GM03348 (cell line): ENCODE results near the gene CYB5D1.
"Not testable (repeated sequence)": the region's sequence is repeated elsewhere in the genome, so short reads cannot be mapped to it uniquely, and the experiment has no call there.

Experiments
- DNase-seq: peaks from one replicate; pipeline ENCODE4 v3.0.0; 2012; ENCODE audit warnings: low spot score

Gene CYB5D1

GRCh38 chr17:7856011-7856810 is 1.6 kb upstream of the CYB5D1 start:
- no peak for DNase-seq

DNA sequence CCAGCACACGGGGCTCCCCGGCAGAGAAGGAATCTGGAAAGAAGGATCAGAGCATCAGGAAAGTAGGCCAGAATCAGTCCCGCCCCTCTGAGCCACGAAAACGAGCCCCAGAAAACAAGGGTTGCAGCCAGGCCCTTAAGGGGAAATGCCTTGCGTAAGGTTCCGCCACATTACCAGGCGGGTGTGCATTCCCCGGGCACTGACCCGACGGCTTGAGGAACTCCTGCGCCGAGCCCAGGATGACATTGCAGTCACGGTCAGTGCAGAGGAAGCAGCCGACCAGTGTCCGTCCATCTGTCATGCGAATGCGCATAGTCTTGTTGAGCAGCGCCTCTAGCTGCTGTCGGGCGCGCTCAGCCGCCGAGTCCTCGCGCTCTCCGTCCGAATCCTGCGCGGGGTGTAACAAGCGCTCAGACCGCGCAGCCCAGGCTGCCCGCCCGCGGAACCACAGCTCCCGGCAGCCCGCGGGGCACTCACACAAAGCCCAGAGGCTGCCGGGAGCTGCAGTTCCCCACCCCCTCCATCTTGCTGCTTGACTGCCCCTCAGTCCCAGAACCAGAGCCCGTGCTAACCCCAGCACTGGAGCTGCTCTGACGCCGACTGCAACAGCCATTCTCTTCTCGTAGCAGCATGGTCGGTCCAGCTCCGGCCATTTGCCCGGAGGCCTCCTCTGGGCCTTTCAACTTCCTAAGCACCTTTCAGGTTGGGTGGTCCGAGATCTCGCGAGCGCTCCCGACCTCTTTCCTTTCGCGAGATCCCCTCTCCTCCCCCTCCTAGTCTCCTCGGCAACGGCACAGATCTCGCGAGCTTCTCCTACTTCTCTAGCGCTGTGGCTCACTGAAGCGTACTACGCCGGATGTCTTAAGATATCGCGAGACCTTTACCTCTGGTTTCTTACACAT is 741 bp upstream of the CYB5D1 start, which contains the start of gene NAA38:
Gene NAA38, minus strand, starts transcription at position 749 of the 902 bp plus-strand sequence. Its CDS starts 96 bp downstream, at position 653.
- peak; percentile 94 for DNase-seq

DNA sequence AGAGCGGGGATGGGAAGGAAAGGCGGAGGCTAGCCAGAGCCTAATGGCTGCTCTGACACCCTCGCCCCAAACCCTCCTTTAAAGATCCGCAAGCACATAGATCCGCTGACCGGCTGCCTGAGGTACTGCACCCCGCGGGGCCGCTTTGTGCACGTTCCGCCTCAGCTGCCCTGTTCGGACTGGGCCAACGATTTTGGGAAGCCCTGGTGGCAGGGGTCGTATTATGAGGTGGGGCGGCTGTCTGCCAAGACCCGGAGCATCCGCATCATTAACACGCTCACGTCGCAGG is 663 bp downstream of the CYB5D1 start:
- peak; percentile 74 for DNase-seq

GRCh38 chr17:7859028-7859427 is 1.2 kb downstream of the CYB5D1 start:
- DNase-seq, result no peak

- DNase-seq, result peak; percentile 64
Observed at GRCh38 chr17:7862692-7863437, 5.1 kb downstream of the CYB5D1 start.

GRCh38 chr17:7864384-7864783 is 6.6 kb downstream of the CYB5D1 start:
- not testable (repeated sequence) for DNase-seq

- no peak for DNase-seq
Observed at GRCh38 chr17:7864995-7865650, 7.3 kb downstream of the CYB5D1 start.

DNA sequence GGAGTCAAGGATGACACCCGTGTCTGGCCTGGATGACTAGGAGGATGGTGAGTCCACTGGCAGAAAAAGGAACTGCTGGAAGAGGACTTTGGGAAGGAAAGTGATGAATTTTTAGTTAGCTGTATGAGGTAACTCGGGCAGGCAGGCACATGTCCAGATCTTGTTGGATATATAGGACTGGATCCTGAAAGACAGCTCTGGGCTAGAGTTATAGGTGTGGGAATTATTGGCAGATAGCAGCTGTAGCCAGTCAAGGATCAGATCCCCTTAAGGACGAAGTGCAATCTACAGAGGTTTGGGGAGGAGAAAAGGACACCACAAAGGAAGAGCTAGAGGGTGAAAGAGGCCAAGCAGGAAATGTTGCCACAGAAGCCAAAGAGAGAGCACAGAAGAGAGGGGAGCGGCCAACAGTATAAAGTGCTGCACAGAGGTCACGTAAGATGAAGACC is 10.1 kb downstream of the CYB5D1 start:
- no peak for DNase-seq

DNA sequence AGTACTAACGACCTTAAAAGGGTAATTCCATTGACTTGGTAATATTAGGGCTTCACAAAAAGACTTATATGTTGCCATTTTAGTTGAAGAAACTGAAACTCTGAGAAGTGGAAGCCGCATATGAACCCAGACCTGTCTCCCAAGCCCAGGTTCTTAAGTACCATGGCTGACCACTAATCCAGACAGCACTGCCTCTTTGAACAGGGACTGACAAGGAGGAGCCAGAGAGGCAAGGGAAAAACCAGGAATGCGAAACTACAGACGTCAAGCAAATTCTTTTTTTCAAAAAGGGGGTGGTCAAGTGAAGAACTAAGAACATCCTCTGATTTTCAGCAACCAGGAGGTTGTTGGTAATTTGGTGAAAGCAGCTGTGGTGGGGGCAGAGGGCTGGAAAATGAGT is 15.2 kb downstream of the CYB5D1 start:
- no peak for DNase-seq

- no peak for DNase-seq
Observed at GRCh38 chr17:7875804-7876370, 18.1 kb downstream of the CYB5D1 start.

- no peak for DNase-seq
Observed at GRCh38 chr17:7878234-7878633, 20.4 kb downstream of the CYB5D1 start.

GRCh38 chr17:7880076-7880868 is 22.5 kb downstream of the CYB5D1 start:
- no peak for DNase-seq

DNA sequence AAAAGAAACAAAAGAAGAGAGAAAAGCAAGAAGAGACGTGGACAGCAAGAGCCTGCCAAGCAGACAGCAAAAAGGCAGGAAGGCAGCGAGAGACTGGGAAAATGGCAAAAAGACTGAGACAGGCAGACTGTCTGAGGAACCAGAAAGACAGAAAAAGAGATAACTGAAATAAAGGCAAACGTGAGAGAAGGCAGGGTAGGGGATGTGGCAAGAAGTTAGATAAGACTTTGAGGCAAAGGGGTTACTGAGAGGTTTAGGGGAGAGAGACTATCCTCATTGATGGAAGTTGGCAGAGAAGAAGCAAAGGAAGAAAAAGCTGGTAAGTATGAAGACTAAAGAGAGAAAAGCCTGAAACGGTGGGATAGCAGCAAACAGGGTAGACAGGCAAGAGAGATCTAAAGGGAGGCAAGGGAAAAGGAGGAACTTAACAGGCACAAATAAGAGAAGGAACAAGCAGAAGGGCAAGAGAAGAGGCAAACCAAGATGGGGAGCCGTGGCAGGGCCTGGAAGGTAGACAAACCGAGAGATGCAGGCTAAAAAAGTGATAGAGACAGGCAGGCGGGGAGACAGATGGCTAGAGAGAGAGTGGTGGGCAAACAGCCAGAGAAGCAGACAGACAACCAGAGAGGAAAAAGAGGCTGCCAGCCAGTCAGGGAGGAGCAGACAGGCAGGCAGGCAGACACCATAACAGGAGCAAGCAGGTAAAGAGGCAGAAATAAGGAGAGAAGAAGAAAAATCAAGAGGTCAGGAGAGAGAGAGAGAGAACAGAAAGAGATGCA is 23.7 kb downstream of the CYB5D1 start:
- DNase-seq, result no peak

GRCh38 chr17:7882068-7882467 is 24.3 kb downstream of the CYB5D1 start:
- DNase-seq, result no peak

DNA sequence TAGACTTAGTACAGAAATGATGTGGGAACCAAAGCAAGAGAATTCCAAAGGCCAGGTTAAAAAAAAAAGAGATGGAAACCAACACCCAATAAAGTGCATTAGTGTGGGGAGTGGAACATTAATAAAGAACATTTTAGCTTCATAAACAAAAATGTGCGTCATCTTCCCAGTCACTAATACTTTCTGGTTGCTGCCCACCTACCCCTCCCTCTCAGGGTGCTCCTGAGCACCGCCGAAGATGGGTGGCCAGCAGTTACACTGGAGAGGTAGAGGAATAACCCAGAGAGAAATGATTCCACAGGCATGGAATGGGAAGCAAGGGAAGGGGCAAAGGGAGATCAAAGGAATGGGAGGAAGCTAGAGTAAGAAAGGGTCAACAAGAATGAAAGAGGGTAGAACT is 24.8 kb downstream of the CYB5D1 start:
- DNase-seq, result no peak

DNA sequence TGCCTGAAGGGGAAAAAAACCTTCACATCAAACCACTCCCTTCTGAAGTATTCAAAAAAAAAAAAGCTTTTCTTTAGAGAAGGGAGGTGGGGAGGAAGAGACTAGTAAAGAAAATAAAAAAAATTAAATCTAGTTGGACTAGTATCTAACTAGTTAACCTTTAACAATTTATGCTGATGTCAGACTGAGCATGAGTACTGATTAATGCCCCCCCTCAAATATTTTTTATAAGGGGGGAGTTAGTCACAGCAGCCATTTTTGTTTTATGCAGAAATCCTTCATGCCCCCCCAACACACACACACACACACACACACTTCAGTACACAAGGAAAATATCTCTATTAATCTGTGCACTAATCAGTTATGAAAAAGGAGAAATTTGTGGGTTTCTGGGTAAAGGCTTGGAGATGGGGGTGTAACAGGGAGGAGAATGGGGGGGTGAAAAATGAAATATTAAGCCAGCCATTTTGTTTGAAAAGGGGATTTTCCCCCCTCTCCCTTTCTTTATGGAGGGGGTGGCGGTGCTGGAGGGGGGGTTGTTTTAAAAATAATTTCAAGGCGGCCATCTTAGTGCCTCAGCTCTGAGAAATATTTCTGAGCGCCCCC is 26.1 kb downstream of the CYB5D1 start:
- DNase-seq, result peak; percentile 51

DNA sequence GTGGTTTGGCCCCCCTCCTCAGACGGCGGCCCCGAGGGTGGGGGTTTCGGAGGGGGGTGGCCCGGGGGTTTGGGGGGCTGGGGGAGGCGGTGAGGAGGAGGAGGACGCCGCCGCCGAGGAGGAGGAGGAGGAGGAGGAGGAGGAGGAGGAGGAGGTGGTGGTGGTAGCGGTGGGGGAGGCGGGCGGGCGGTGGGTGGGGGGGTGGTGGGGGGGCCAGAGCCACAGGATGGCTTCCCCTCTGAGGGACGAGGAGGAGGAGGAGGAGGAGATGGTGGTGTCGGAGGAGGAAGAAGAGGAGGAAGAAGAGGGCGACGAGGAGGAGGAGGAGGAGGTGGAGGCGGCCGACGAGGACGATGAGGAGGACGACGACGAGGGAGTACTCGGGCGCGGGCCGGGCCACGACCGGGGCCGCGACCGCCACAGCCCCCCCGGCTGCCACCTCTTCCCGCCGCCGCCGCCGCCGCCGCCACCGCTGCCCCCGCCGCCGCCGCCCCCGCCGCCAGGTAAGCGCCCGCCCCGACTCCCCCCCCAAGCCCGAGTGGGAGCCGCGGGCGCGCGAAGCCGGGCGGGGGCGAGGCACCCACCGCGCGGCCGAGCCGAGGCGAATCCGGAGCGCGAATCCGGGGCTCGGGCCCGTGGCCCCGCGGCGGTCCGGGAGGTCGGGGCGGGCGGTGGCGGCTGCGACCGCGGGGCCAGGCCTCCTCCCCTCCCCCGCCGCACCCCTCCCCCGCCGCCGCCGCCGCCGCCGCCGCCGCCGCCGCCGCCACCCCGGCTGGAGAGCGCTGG is 27.0 kb downstream of the CYB5D1 start:
- peak; percentile 53 for DNase-seq

DNA sequence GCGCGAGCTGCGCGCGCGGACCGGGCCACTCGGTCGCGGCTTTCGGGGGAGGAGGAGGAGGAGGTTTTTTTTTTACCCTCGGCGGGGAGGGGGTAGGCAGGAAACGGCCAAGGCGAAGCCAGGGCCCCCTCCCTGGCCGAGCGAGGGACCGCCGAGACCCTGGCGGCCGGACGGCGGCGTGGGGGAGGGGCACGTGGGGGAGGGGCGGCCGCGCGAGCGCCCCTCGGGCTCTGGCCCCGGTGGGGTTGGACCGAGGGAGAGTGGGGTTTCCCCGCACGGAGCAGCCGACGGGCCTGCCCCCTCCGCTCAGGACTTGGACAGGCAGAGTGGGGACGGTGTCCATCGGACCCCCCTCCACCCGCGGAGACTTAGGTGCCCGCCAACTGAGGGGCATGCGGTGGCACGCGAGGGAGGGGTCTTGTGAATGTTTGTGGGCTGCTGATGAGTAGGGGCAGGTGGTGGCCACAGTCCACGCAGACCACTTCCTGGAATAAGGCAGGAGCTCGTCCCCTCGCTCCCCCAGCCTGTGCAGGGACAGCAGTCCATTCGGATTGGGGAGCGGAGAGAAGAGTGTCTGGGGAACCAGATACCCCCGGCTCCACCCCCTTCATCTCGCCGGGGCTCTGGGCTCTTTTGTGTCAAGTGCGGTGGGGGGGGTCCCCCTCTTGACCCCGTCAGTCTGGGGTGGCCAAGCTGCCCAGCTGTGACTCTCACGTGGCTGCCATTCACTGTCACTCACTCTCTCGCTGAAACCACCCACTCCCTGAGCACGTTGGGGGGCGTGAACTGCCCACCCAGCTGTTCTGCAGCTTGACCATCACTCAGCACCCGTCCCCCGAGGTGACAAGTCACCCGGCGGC is 27.8 kb downstream of the CYB5D1 start:
- DNase-seq, result peak; percentile 67
